Natural killer cell treated with Interleukin-12 subunit alpha and Interleukin-12 subunit beta and Interleukin-15 and Interleukin-18, amount 100 ng/mL, for 72 hours (primary cell): Measurements from ENCODE around the gene ROPN1L. TPM values are rescaled to one million over a fixed set of nuclear protein-coding genes. Genes with fewer than 3 reads are reported as not detected.

Experiments
- ATAC-seq, 2 donors: fragments of 150-1000 bp; cut with Tn5 transposase in 1 of 2; sonication (Bioruptor Pico), chemical (Tn5 transposase) in 1 of 2; 2 replicates each; pipeline ENCODE4 v1.10.0; 2021
- DNase-seq: peaks from one replicate; pipeline ENCODE4 v3.0.0; 2022; ENCODE audit warnings: low spot score
- H3K27ac Mint-ChIP-seq, 2 donors: 1 replicate in 1 of 2; 2 replicates in 1 of 2; pipeline ENCODE4 v1.8.0; 2022; ENCODE audit warnings: mixed read lengths in 2 of 2, mild to moderate bottlenecking in 1 of 2, moderate library complexity in 1 of 2
- H3K27me3 Mint-ChIP-seq, 2 donors: 1 replicate in 1 of 2; 2 replicates in 1 of 2; pipeline ENCODE4 v1.8.0; 2022; ENCODE audit warnings: mixed read lengths in 2 of 2
- H3K36me3 Mint-ChIP-seq: one replicate; pipeline ENCODE4 v1.8.0; 2022; ENCODE audit warnings: mixed read lengths
- H3K4me1 Mint-ChIP-seq, 2 donors: 1 replicate in 1 of 2; 2 replicates in 1 of 2; pipeline ENCODE4 v1.8.0; 2022; ENCODE audit warnings: low read depth in 2 of 2, mixed read lengths in 2 of 2, mild to moderate bottlenecking in 1 of 2
- H3K4me3 Mint-ChIP-seq: one replicate; pipeline ENCODE4 v1.8.0; 2022; ENCODE audit warnings: mixed read lengths
- H3K9me3 Mint-ChIP-seq: 2 replicates; pipeline ENCODE4 v1.8.0; 2022; ENCODE audit warnings: mixed read lengths
- total RNA-seq, 2 donors: library from RNA; stranded (reverse); gene quantifications; one replicate each; pipeline ENCODE4 v1.2.3, GENCODE V29; 2022

Gene ROPN1L
- total RNA-seq, 2 donors from 2014 or later, result 0.57 to 2.6 TPM

DNA sequence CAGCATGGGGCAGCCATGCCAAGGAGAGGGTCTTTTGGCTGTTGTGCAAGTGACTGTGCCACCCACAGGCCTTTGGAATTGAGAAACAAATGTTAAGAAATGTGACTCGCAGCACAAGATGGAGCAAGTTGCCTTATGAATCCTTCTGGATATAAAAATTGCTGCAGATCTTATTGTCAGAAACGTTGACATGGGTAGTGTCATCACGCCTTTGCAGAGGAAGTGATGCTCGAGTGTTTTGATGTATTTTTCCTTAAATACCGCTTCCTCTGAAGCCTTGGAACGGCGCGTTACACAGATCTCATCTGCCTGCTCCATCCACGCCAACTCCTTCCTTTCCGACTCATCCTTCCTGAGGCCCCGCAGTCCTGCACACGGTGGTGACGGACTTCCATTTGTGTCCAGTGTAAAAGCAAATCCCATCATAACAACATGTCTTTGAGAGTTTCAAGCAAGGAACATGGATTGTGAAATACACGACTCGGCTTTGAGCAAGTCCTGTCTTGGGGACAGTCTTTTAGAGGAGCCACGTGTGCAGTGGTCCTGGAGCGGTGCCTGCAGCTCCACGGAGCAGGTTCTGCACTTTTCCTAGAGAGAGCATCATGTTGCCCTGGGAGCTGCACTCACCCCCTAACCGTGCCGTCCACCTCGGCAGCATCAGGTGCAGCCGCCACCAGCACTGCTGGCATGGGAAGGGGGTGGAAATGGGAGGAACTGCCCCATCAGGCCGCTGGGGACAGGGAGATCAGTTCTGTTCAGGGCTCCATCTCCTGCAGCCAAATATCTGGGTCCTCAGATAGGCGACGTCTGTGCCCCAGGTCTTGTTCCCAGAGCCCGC is 15.1 kb downstream of the ROPN1L start:
- ATAC-seq, result no peak
- Mint-ChIP-seq H3K9me3 (no peaks in the 10 kb centered on the region), H3K4me3 (no peak overlapping the region), H3K27me3 (no peaks in the 10 kb centered on the region), H3K27ac (no peak overlapping the region), H3K36me3 (no peaks in the 10 kb centered on the region), H3K4me1 (peaks cover 0 to 6% of the 10 kb centered on the region in 2 donors)
- DNase-seq, result no peak

DNA sequence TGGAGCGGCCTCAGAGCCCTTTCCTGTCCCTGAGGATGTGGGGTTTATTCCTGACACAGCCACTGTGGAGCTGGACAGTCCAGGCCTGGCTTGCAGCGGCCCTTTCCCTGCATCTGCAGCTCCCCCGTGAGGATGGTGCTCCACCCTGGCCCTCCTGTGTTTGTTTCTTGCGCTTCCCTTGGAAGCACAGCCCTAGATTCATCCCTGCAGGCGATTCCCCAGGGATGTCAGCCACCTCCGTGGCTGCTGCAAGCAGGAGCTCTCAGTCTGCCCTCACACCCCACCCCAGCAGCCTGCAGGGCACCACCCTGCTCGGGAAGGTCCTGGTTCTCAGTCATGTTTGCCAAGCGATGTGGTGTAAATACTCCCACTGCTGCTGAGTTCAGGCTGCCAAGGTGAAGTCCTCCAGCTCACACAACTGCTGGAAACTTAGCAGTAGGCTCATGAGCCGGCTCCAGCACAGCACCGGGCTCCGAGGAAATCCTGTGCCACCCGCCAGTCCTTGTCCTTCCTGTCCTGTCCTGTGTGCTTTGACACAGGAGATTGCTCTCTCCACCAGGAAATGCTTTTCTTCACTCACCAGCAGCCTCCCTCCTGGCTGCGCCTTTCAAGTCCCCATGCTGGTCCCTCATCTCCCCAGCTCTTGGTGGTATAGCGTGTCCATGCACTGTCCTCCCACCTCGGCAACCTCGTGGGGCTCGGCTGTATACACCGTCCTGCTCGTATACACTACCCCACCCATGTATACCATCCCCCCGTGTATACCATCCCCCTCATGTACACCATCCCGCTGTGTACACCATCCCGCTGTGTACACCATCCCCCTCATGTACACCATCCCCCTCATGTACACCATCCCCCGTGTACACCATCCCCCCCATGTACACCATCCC is 16.2 kb downstream of the ROPN1L start:
- H3K27ac Mint-ChIP-seq, result no peak overlapping the region
- DNase-seq, result no peak
- no peak overlapping the region for H3K4me3 Mint-ChIP-seq
- H3K4me1 Mint-ChIP-seq, result peaks cover 0 to 2% of the 10 kb centered on the region in 2 donors
- H3K27me3 Mint-ChIP-seq, result no peaks in the 10 kb centered on the region
- H3K9me3 Mint-ChIP-seq, result no peaks in the 10 kb centered on the region
- no peaks in the 10 kb centered on the region for H3K36me3 Mint-ChIP-seq
- ATAC-seq, result no peak

DNA sequence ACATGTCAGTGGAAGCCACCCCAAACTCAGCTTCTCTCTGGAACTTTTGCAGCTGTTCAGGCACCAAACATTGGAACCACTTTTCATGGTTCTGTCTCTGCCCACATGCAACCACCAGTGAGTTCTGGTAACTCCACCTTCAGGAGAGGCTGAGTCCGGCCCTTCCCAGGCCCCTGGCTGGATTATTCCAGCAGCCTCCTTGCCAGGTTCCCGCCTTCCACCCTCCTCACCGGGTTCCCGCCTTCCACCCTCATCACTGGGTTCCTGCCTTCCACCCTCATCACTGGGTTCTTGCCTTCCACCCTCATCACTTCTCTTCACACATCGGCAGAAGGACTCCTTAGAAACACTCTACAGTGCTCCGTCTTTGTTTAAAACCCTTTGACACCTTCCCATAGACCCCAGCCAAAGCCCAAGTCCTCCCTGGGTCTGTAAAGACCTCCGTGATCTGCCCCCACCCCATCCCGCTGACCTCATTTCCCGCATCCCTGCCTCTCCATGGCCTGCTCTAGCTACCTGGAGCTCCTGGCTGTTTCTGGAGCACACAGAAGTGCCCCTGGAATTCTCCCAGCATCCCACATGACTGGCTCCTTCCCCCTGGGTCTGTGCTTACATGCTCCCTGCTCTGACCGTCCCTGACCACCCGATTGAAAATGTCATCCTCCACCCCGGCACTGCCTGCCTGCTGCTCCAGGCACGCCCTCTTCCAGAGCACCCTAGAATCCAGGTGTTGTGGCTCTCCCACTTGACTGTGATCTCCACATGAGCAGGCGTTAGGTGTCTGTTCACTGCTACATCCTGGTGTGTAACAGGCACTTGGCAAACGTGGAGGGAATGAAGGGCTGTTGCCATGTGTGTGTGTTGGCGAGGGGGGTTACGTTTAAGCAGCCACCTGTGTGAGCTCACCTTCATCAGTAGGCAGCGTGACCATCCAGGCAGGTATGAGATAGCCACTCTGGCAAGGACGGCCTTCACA is 17.7 kb downstream of the ROPN1L start:
- H3K27ac Mint-ChIP-seq, result no peak overlapping the region
- no peaks in the 10 kb centered on the region for H3K9me3 Mint-ChIP-seq
- H3K36me3 Mint-ChIP-seq, result no peaks in the 10 kb centered on the region
- no peak for DNase-seq
- no peaks in the 10 kb centered on the region for H3K4me1 Mint-ChIP-seq
- H3K4me3 Mint-ChIP-seq, result no peak overlapping the region
- H3K27me3 Mint-ChIP-seq, result no peaks in the 10 kb centered on the region
- ATAC-seq, result no peak

DNA sequence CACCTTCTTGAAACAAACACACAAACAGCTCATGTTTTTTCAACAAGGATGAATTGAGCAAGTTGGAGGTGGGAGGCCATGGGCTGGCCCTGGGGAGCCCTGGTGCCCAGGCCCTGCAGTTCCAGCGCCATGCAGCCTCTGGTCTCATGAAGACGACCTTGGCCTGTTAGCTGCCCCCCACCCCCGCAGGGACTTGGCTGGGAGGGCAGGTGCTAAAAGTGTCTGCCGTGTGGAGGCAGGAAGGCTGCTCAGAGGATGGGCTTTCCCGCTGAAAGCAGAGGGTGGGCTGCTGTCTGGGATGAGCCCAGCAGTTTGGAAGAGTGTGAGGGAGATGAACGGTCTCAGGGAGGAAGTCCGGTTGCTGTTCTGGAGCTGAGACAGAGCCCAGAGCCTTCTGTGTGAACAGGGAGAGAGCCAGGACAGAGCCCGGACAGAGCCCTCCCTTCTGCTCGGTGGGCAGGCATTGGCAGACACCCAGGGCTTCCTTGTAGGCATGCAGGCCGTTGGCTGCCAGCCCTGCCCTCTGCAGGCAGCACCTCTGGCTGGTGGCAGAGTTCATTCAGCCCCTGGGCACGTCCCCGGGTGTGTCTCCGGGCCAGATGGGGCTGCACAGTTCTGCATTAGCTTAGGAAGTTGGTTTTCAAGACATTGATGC is 18.7 kb downstream of the ROPN1L start:
- Mint-ChIP-seq H3K4me3 (no peak overlapping the region), H3K27ac (no peak overlapping the region), H3K9me3 (no peaks in the 10 kb centered on the region), H3K36me3 (no peaks in the 10 kb centered on the region), H3K27me3 (no peaks in the 10 kb centered on the region), H3K4me1 (no peaks in the 10 kb centered on the region)
- no peak for DNase-seq
- no peak for ATAC-seq

DNA sequence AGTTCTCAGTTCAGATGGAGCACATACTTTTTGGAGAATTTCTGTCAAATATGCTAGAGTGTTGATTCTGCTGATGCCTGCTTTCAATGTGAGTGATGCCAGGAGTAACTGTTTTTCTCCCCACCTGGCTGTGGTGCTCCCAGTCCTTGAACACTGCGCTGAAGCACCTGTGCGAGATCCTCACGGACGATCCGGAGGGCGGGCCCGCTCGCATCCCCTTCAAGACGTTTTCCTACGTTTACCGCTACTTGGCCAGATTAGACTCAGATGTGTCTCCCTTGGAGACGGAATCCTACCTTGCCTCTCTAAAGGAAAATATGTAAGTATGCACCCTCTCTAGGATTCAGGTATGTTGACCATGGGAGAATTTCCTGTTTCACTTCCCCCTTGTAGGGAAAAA is 19.4 kb downstream of the ROPN1L start:
- no peaks in the 10 kb centered on the region for H3K4me1 Mint-ChIP-seq
- H3K27me3 Mint-ChIP-seq, result no peaks in the 10 kb centered on the region
- no peak for ATAC-seq
- H3K36me3 Mint-ChIP-seq, result no peaks in the 10 kb centered on the region
- no peak overlapping the region for H3K27ac Mint-ChIP-seq
- no peaks in the 10 kb centered on the region for H3K9me3 Mint-ChIP-seq
- H3K4me3 Mint-ChIP-seq, result no peak overlapping the region
- no peak for DNase-seq

DNA sequence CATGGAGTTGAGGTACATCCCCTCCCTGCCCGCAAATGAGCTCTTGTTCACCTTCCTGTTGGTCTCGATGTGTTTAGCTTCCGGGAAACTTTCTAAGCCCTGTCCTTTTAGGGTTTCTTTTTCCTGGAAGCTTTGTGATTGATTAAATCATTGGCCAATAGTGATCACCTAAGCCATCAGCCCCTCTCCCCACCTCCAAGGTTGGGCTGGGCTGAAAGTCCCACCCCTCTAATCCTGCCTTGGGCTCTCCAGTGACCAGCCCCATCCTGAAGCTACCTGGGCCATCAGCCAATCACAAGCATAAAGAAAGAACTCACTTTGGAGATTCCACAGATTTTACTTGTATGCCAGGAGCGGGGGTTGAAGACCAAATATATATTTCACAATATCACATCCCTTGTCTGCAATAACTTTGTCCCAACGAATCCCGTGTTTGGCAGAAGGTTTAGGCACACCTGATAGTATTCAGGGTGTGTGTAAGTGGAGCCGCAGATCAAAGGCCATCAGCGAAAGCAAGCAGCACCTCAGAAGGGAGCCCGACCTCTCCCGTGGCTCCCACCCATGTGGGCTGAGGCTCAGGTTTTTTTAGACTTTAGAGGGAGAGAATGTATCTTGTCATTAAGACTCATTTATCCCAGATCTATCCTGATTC is 20.4 kb downstream of the ROPN1L start:
- Mint-ChIP-seq H3K4me1 (peaks cover 3 to 5% of the 10 kb centered on the region in 2 donors), H3K4me3 (no peak overlapping the region), H3K9me3 (no peaks in the 10 kb centered on the region), H3K36me3 (no peaks in the 10 kb centered on the region), H3K27ac (no peak overlapping the region), H3K27me3 (no peaks in the 10 kb centered on the region)
- no peak for ATAC-seq
- DNase-seq, result no peak

DNA sequence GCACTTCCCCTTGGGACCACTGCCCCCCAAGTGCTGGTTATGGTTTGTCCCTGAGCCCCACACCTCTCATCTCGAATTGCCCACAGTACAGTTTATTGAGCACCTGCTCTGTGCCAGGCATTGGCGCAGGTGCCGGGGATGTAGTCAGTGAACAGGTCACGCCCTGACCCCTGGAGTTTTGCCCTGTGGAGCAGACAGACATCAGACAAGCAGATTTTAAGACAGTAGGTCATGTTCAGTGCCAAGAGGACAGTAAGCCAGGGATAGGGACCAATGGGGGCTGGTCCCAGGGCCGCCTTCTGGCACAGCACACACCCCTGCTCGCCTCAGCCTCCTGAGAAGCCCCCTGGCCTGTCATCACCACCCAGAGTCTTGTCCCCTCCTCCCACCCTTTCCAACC is 21.9 kb downstream of the ROPN1L start:
- no peaks in the 10 kb centered on the region for H3K27me3 Mint-ChIP-seq
- no peaks in the 10 kb centered on the region for H3K9me3 Mint-ChIP-seq
- ATAC-seq, result peak in 1 of 2 donors; percentile 24
- peaks cover 3 to 5% of the 10 kb centered on the region in 2 donors for H3K4me1 Mint-ChIP-seq
- H3K4me3 Mint-ChIP-seq, result no peak overlapping the region
- no peaks in the 10 kb centered on the region for H3K36me3 Mint-ChIP-seq
- H3K27ac Mint-ChIP-seq, result no peak overlapping the region
- DNase-seq, result no peak

DNA sequence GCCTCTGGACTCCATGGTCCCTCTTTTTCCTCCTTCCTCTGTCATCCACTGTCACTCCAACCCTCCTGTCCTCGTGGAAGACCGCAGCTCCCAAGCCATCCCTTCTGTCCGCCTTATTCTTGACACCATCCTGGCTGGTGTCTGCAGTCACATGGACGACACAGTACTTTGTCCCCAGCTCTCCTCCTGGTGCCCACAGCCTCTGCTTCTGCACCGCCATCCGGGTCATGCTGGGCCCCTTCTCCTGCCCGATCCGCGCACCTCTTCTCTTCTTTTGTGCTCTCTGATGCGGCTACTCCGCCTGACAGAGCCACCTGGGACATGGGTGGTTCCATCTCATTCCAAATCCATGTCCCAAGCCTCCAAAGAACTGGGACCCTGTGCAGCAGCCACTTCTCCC is 22.5 kb downstream of the ROPN1L start:
- Mint-ChIP-seq H3K9me3 (no peaks in the 10 kb centered on the region), H3K36me3 (no peaks in the 10 kb centered on the region), H3K4me3 (no peak overlapping the region), H3K4me1 (peaks cover 3 to 5% of the 10 kb centered on the region in 2 donors), H3K27ac (no peak overlapping the region), H3K27me3 (no peaks in the 10 kb centered on the region)
- DNase-seq, result no peak
- ATAC-seq, result no peak

DNA sequence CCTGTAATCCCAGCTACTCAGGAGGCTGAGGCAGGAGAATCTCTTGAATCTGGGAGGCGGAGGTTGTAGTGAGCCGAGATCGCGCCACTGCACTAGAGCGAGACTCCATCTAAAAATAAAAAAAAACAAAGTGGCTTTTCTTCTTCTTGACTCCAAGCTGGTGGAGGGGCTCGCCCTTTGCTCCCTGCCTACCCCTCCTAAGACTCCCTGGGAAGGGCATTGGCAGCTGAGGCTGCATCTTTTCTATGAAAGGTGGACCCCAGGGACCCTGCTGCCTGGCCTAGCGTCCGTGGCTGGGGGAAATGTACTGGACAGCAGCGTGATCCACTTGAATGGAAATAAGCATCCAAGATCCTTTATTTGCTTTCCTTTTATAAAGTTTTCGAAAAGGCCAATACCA is 24.0 kb downstream of the ROPN1L start:
- Mint-ChIP-seq H3K9me3 (no peaks in the 10 kb centered on the region), H3K27ac (no peak overlapping the region), H3K4me1 (peaks cover 3 to 5% of the 10 kb centered on the region in 2 donors), H3K36me3 (no peaks in the 10 kb centered on the region), H3K27me3 (no peaks in the 10 kb centered on the region), H3K4me3 (no peak overlapping the region)
- DNase-seq (no peak), ATAC-seq (no peak)

DNA sequence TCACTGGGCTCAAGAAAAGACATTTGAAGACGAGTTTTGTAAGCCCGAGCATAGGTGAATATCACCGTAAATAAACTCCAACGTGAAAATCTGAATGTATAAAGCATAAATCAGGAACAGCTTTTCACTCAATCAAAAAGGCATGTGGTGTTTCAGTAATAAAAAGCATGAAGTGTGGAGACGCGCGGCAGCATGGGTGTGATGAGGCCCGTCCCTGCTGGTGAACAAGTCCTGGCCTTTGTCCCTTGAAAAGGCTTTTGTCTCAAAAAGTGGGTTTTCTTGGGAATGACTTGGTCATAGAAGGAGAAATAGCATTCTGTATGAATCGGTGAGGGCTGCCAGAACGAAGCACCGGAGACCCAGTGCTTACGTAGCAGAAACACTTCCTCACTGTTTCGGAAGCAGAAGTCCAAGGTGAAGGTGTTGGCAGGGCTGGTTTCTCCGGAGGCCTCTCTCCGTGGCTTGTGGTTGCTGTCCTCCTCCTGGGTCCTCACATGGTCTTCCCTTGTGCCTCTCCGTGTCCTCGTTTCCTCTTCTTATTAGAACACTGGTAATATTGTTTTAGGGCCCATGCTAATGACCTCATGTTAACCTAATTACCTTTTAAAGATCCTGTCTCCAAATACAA is 24.9 kb downstream of the ROPN1L start:
- no peaks in the 10 kb centered on the region for H3K27me3 Mint-ChIP-seq
- no peak overlapping the region for H3K4me3 Mint-ChIP-seq
- H3K4me1 Mint-ChIP-seq, result peaks cover 3 to 5% of the 10 kb centered on the region in 2 donors
- no peak for ATAC-seq
- no peak overlapping the region for H3K27ac Mint-ChIP-seq
- no peaks in the 10 kb centered on the region for H3K9me3 Mint-ChIP-seq
- H3K36me3 Mint-ChIP-seq, result no peaks in the 10 kb centered on the region
- DNase-seq, result no peak

DNA sequence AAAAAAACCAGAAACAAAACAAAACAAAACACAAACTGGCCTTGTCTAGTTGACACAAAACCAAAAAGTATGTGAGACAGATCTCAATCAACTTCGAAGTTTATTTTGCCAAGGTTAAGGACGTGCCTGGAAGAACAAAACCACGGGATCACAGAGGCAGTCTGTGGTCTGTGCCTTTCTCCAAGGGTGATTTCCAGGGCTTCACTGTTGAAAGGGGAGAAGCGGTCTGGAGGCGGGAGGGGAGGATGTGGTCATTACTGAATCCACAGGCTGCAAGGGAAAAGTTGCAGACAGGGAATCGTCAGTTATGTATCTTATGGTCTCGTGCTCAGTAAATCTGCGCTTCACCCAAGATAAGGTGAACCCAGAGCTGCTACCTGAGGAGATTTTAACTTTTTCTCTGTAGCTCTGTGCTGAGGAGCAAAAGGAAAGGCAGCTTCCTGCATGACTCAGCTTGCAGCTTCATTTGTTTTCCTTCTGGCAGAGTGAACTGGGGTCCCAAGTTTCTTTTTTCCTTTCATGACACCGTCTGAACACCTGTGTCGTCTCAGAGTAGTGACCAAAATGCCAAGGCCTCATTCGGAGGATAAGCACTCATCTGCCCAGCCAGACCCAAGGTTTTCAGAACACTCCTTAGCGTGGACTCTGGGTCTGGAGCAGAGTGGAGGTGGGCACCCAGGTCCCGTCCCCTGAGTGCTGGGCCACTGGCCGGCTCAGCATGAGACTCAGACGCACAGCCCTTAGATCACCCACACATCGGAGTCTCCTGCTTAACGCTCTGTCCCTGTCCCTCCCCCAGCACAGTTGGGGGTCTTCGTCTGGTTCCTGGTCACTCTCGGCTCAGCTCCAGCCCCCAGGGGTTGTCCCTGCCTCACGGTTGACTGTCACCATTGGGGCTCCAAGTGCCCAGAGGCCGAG is 25.9 kb downstream of the ROPN1L start:
- Mint-ChIP-seq H3K4me1 (peaks cover 3 to 5% of the 10 kb centered on the region in 2 donors), H3K27ac (no peak overlapping the region), H3K4me3 (no peak overlapping the region), H3K9me3 (no peaks in the 10 kb centered on the region), H3K27me3 (no peaks in the 10 kb centered on the region), H3K36me3 (no peaks in the 10 kb centered on the region)
- ATAC-seq (no peak), DNase-seq (no peak)
